Heart left ventricle (tissue), 13 donors: ENCODE data around the gene CALHM3.

Experiments used
- POLR2A ChIP-seq, 2 donors: fragments of 450-650 bp; IDR thresholded peaks; one replicate each; pipeline ENCODE4 v1.6.1; 2017; ENCODE audit warnings: antibody characterized with exemption in 2 of 2, mild to moderate bottlenecking in 2 of 2, moderate library complexity in 2 of 2
- TF ChIP-seq, protein P1 (sequence below), 12 donors: fragments of 200-600 bp; sonication (generic) in 4 of 12; IDR thresholded peaks; one replicate each; pipeline versions ENCODE4 v1.5.0 to v1.8.0; 2018 to 2022; ENCODE audit warnings: antibody characterized with exemption in 12 of 12, mild to moderate bottlenecking in 5 of 12
- donor health status: ischemic (EF 13 %, LVEDD 7.1; RV severe dilation, severe dysfunction).
- donor health status: DM: no; HTN: yes; CAD: no.
- donor health status: DM: no; HTN: no; CAD: no.
- donor health status: ischemic (EF 25% LVEDD 6.9; RV normal size, moderate dysfunction).
- donor health status: ischemic (EF 25% LVEDD 5.7; RV mildly dilated, moderate dysfunction).
- donor health status: ischemic (EF 35%, LVEDD 5.7; RV mildly dilated, moderate dysfunction).
- donor health status: nonischemic (EF 11% LVEDD 7.7; RV severe dilation, severe dysfunction).
- donor health status: DM: yes; HTN: yes; CAD: no.
- donor health status: PGD.
- donor health status: ischemic (EF 29% LVEDD 5.4; RV normal size, mild dysfunction).
- donor health status: nonischemic (EF 23%, LVEDD 6.1; RV moderate dilation, normal function).

DNA sequence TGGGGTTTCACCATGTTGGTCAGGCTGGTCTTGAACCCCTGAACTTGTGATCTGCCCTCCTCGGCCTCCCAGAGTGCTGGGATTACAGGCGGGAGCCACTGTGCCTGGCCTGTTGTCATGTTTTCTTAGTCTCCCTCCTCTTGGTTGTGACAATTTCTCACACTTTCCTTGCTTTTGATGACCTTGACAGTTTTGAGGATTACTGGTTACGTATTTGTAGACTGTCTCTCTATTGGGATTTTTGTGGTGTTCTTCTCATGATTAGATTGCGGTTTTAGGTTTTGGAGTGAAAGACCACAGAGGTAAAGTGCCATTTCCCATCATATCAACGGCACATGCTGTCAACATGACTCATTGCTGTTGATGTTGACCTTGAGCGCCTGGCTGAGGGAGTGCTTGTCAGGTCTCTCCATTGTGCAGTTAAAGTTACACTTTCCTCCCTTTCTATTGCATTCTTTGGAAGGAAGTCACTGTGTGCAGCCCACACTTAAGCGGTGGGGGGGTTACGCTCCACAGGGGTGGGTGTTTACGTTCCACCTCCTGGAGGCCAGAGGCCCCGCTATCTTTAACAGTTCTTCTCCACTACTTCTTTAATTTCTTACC is 25.2 kb upstream of the CALHM3 start:
- TF ChIP-seq, protein P1, sequence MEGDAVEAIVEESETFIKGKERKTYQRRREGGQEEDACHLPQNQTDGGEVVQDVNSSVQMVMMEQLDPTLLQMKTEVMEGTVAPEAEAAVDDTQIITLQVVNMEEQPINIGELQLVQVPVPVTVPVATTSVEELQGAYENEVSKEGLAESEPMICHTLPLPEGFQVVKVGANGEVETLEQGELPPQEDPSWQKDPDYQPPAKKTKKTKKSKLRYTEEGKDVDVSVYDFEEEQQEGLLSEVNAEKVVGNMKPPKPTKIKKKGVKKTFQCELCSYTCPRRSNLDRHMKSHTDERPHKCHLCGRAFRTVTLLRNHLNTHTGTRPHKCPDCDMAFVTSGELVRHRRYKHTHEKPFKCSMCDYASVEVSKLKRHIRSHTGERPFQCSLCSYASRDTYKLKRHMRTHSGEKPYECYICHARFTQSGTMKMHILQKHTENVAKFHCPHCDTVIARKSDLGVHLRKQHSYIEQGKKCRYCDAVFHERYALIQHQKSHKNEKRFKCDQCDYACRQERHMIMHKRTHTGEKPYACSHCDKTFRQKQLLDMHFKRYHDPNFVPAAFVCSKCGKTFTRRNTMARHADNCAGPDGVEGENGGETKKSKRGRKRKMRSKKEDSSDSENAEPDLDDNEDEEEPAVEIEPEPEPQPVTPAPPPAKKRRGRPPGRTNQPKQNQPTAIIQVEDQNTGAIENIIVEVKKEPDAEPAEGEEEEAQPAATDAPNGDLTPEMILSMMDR (IDR thresholded peaks at IDR 0.05), result no peak
- no peak for TF ChIP-seq POLR2A (IDR thresholded peaks at IDR 0.05)
